Measurements from ENCODE around the gene TREML4. TPM values are rescaled to one million over a fixed set of nuclear protein-coding genes. Genes with fewer than 3 reads are reported as not detected.

Gene TREML4
- total RNA-seq, 2 donors from 2014 or later = not detected

DNA sequence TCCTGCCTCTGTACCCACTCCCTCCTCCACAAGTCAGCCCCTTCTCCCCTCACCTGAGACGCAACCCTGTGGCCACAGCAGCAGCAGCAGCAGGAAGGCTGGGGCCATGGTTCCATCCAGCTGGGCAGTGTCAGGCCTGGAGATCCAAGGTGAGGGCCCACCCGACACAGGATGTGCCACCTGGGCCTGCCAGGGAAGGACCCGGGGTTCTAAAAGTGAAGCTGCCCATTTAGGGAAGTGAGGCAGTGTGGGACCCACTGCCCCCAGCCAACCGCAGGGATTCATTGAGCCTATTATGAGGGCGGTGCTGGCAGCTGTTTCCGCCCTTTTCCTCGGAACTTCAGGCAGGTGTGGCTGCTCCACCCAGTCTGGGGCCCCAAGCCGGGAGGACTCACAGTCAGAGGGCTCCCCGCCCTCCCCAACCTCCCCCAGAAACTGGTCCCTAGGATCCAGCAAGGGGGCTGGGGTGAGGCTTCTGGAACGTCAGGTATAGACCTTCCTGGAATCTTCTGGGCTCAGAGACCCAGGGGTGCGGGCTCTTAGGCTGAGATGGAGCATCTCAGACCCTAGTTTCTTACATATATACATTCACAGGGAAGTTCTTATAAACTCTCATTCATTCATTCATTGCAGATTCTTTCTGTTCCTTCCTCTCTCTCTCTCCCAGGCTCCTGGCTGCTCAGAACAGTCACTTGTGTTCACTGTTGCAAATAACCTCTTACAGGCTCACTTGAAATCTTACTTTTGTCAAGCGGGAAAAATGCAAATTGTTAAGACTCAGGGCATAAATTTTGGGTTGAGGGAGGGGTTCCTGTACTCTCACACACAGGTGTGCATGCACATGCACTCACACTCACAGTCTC is 27.0 kb upstream of the TREML4 start, which contains the start of gene TREML2:
TREML2 (minus strand) TSS at position 249 of the 863 bp plus-strand sequence; CDS start at position 108, 141 bp downstream.
- intact Hi-C loops (cut with DNase I) = no loop called here
- peak; percentile 5 to 21 for ATAC-seq
- DNase-seq = no peak

DNA sequence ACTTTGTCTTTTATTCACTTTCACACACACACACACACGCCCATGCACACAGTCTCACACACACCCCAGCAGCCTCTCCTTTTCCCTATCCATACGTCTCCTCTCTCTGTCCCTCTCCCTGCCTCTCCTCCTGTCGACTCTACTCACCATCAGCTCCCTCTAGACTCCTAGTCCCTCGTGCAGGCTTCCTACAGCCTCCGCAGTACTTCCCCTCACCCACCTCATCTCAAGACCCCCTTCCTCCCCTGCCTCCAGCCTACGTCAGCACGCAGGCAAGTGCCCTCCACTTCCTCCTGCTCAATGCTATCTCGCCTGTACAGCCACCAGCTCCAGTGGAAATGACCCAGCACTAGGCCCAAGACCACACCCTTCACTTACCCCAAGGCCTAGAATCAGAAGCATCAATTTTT is 26.4 kb upstream of the TREML4 start:
- DNase-seq (no peak), ATAC-seq (no peak)
- intact Hi-C loops (cut with DNase I) = no loop called here

DNA sequence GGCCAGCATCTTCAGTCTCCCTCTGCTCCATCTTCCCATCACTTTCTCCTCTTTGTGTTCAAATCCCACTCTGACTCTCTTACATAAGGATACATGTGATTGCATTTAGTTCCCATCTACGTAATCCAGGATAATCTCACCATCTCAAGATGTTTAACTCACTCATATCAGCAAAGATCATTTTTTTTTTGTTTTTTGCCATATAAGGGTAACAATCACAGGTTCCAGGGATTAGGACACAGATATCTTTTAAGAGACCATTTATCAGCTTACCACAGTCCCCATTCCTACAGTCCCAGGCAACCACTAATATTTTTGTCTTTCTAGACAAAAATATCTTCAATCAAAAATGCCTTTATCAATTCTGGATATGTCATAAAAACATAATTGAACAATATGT is 24.0 kb upstream of the TREML4 start:
- ATAC-seq (no peak), DNase-seq (no peak)
- intact Hi-C loops (cut with DNase I) = no loop called here

DNA sequence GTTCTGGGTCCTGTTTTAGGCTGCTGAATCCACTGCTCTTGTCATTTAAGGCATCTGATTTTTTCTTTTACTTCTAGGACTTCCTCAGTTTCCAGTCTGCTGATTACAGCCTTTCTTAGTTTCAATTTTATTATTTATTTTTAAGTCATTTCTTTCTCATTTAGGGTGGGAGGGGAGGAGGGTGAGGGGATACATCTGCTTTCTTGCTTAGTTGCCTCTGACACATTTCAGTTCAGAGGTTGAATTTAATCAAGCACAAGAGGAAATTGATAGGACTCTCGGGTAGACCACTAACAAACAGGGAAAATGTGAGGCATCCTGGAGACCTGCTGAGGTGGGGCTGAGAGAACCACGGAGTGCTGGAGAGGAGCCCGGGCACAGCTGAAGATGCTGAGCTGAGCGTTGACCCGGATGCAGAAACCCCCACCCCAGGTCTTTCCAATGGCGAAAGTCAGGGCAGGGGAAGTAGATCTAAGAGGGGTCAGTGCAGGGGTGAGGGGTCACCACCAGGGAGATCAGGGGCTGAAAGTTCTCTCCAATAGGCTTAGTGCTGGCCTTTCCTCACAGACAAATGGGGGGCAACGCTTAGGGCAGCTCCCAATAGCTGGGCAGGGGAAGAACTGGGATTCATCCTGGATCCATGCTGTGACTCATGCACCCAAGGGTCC is 19.6 kb upstream of the TREML4 start:
- ATAC-seq (no peak), DNase-seq (no peak)
- intact Hi-C loops (cut with DNase I) = no loop called here

DNA sequence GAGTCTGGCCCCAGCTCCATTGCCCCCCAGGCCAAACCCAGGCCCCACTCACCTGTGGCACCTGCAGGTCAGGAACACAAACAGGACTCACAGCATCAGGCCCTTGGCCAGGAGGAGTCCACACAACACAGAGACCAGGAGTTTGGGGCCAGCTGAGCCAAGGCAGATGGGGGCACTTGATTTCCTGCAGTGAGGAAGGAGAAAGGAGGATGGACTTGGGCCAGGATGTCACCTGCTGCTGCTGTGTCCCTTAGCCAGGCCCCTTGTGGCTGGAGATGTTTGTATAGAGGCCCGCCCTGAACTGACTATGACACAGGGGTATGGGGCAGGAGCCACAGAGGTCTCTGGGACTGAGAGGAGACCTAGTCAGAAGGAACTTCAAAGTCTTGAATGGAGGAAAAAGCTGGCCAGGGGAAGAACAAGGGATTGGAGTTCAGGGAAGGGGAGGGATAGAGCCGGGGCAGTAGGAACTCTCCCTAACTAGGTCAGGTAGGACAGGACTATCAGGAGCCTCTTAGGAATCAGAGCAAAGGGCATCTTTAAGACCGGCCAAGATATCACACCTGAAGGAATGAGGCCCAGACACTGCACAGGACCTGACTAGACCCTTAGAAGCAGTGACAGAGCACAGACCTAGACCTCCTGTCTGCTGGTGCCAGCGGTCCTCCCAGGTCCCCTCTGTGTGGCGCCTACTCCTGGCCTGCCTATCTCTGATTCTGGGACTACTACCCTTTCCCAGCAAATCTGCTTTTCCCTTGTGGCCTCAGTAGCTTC is 18.4 kb upstream of the TREML4 start:
- intact Hi-C loops (cut with DNase I) = no loop called here
- no peak for ATAC-seq

DNA sequence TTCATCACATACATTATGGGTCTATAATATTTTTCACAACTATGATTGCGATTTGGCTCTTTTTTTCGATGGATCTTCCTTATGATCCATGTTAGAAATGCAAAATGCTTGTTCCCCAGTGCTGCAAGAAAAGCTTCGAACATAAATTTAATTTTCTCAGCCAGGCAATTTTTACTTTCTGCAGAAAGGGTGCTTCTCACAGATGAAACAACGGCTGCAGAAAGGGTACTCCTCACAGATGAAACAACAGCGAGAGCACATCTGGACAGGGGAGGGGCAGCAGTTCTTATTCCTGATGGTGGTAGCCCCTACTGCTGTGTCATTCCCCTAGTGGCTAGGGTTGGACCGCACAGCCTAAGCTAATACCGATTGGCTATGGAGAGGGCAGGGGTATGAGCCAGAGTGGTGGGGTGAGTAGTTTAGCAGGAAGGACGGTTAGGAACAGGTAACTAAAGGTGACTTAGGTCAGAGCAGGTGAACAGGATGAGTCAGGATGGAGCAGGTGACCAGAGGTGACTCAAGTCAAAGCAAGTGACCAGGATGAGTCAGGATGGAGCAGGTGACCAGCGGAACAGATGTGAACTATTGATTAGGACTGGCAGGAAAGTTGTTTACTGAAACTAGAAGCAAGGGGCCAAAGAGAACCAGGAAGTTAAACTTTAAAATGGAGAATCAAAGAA is 13.4 kb upstream of the TREML4 start:
- DNase-seq (no peak), ATAC-seq (no peak)
- intact Hi-C loops (cut with DNase I) = no loop called here

More for the DNA sequence above, 18.4 kb upstream of the TREML4 start:
- DNase-seq = no peak

DNA sequence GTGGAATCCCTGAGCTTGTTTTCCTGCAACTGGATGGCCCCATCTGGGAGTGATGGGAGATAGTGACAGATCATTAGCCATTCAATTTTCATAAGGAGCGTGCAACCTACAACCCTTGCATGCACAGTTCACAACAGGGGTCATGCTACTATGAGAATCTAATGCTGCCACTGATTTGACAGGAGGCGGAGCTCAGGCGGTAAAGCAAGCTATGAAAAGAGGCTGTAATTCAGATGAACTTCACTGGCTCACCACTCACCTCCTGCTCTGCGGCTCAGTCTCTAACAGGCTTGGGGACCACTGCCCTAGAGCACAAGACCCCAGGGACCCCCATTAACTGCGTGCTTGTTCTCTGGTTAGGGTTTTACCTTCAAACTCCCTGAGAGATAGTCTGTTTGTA is 12.4 kb upstream of the TREML4 start:
- ATAC-seq (no peak), DNase-seq (no peak)
- intact Hi-C loops (cut with DNase I) = no loop called here

DNA sequence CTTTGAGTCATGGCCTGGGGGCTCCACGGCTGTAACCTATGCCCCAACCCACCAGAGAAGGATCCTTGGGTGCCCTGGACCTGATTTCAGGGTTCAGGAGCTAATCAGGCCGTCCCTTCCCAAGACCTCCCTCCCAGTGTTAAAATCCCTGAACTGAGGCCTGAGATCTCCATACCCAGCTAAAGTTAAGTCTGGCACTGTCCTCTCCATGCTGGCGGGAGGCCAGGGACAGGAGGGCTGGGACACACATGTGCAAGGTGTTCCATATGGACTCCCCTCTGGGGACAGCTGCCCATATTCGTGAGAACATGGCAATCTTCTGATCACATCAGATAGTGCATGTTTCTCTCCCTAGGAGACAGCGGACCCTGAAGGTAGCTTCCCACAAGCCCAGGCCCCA is 11.5 kb upstream of the TREML4 start:
- intact Hi-C loops (cut with DNase I) = no loop called here
- DNase-seq (no peak), ATAC-seq (no peak)

DNA sequence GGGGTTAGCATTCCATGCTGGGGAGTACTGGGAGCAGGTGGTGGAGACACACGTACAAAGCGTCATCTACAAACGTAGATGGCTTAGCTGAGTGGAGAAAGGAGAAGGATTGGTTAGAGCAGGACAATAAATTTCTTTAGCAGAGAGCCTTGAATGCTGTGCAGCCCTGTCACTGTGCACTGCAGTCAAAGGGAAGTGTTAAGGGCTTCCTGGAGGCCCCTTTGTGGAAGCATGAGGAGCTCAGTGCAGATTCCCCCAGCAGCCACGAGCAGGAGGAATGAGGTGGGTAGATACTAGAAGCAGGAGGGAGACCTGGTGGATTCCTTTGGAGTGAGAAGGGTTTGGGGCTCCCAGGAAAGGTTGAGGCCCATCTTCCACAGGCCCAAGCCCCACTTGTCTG is 6.1 kb upstream of the TREML4 start:
- intact Hi-C loops (cut with DNase I) = no loop called here
- ATAC-seq = no peak
- no peak for DNase-seq

DNA sequence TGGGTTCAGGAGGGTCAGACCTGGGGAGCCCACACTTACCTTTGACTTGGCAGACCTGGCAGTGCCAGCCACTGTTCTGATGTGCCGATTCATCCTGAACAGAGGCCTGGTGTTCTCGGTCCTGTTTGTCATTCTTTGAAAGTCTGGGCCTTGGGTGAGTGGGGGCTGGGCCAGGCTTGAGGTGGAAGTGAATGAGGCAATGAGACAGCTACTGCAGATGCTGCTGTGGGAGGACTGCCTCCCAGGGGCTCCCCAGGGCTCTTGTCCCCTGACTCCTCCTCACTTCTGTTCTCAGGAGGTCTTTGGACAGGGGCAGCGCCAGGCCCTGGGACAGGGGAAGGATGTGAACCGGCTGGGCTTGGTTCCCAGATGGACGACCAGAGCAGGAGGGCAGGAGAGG is 5.6 kb upstream of the TREML4 start:
- DNase-seq = no peak
- intact Hi-C loops (cut with DNase I) = no loop called here
- no peak for ATAC-seq

DNA sequence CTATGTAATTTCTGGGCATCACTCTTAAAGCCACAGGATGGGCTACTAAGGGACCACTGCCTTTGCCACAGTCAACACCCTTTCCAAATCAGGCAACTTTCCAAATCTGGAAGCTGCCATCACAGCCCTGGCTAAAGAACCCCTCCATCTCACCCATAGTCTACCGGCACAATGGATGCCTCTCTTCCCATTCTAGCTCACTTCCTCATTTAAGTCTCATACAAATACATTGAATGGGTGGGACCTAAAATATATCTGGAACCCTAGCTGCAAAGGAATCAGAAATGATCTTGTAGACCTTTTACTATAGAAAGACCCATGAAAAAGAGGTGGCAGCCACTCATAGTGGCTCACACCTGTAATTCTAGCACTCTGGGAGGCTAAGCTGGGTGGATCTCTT is 3.3 kb upstream of the TREML4 start:
- DNase-seq (no peak), ATAC-seq (no peak)
- intact Hi-C loops (cut with DNase I) = no loop called here

DNA sequence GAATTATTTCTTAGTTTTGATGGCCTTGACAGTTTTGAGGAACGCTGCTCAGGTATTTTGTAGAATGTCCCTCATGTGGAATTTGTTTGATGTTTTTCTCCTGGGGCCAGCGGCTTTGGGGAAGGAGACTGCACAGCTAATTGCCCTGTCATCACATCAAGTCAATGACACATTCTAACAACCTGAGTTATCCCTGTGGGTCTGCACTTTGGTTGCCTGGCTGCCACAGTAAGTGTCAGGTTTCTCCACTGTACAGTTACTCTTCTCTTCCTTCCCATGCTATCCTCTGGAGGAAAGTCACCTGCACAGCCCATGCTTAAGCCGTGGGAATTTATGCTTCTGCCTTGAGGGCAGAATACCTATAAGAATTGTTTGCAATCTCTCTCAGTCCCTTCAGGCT is 1.4 kb upstream of the TREML4 start:
- ATAC-seq (no peak), DNase-seq (no peak)
- intact Hi-C loops (cut with DNase I) = no loop called here

DNA sequence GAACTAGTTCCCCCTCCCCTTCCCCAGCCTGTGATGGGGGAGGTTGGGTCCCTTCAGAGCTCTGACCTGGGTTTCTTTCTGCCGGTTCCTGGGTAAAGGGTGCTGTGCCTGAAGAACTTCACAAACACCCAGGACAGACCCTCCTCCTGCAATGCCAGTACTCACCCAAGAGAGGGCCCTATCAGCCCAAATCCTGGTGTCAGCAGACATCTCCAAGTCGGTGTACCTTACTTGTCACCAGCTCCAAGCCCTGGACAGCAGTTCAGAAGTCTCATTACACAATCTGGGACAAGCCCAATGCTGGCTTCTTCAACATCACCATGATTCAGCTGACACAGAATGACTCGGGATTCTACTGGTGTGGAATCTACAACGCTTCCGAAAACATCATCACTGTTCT is 467 bp downstream of the TREML4 start:
- DNase-seq = no peak
- intact Hi-C loops (cut with DNase I) = no loop called here
- ATAC-seq = no peak

DNA sequence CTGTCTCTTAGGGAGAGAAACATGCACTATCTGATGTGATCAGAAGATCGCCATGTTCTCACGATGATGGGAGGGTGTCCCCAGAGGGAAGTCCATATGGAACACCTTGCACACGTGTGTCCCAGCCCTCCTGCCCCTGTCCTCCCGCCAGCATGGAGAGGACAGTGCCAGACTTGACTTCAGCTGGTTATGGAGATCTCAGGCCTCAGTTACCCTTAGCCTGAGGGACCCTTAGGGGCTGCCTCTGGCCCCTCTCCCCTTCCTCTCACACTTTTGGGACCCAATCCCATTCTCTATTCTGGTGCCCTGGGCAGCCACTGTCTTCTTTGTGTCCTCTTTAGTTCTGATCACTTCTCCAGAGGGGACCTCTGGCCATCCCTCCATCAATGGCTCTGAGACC is 1.6 kb downstream of the TREML4 start:
- DNase-seq = no peak
- intact Hi-C loops (cut with DNase I) = no loop called here
- no peak for ATAC-seq

DNA sequence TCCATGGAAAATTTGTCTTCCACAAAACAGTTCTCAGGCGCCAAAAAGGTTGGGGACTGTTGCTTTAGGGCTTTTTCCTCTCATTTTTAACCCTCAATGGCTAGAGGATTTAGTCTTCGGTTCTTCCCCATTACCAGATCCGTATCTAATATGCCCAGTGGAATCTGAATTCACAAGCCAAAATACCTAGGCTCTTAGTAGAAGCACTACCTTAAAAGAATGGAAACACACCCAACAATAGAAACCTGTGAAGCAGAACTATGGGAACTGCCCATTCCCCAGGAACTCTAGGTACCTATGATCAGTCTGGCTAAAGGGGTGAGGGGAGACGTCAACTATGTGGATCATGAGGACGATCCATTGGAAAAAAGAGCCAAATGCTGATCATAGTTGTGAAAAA is 3.1 kb downstream of the TREML4 start:
- ATAC-seq = no peak
- DNase-seq = no peak
- intact Hi-C loops (cut with DNase I) = no loop called here

DNA sequence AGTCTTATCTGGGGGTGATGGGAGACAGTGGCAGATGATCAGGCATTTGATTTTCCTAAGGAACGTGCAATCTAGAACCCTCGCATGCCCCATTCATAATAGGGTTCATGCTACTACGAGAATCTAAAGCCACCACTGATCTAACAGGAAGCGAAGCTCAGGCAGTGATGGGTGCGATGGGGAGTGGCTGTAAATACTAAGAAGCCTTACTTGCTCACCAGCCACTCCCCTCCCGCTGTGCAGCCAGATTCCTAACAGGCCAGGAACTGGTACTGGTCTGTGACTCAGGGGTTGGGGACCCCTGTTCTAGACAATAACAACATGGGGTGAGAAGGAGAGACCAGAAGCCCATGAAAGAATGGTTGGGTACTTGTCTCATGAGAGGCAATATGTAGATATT is 4.5 kb downstream of the TREML4 start:
- intact Hi-C loops (cut with DNase I) = no loop called here
- ATAC-seq = no peak

DNA sequence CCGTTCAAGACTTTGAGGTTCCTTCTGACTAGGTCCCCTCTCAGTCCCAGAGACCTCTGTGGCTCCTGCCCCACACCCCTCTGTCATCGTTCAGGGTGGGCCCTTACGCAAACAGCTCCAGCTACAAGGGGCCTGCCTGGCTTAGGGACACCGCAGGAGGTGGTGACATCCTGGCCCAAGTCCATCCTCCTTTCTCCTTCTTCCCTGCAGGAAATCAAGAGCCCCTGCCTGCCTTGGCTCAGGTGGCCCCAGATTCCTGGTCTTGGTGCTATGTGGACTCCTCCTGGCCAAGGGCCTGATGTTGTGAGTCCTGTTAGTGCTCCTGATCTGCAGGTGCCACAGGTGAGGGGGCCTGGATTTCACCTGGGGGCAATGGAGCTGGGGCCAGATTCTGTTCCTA is 8.1 kb downstream of the TREML4 start:
- intact Hi-C loops (cut with DNase I) = no loop called here
- DNase-seq (no peak), ATAC-seq (no peak)

More for the DNA sequence above, 4.5 kb downstream of the TREML4 start:
- no peak for DNase-seq

DNA sequence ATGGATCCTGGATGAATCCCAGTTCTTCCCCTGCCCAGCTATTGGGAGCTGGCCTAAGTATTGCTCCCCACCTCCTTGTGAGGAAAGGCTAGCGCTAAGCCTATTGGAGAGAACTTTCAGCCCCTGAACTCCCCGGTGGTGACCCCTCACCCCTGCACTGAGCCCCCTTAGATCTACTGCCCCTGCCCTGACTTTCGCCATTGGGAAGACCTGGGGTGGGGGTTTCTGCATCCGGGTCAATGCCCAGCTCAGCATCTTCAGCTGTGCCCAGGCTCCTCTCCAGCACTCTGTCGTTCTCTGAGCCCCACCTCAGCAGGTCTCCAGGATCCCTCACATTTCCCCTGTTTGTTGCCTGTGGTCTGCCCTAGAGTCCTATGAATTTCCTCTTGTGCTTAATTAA is 9.0 kb downstream of the TREML4 start:
- DNase-seq (no peak), ATAC-seq (no peak)
- intact Hi-C loops (cut with DNase I) = no loop called here

DNA sequence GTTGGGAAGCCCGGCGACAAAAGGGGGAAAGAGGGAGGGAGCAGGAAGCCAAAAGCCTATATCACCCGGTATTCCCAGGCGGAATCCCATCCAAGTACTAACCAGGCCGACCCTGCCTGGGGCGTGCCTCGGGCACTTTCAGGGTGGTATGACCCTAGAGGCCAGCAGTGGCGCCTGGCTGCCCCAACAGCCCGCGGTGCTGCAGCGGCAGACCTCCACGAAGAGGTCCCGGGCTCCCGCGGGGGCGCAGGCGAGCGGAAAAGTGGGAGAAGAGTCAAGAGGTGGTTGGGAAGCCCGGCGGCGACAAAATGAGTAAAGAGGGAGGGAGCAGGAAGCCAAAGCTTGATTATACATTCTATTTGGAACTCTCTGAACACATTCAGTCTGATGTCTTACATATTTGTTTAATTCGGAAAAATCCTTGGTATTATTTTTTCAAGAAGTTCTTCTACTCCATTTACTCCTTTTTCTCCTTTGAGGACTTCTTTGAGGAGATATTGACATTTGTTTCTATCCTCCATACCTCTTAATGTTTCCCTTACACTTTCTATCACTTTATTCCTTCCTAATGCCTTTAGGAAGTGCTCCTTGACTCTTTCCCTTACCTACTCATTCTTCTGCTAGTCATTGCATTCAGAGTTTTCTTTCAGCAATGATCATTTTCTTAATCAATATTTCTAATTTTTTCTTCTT is 11.5 kb downstream of the TREML4 start:
- ATAC-seq (no peak), DNase-seq (no peak)
- intact Hi-C loops (cut with DNase I) = no loop called here
